ENCODE measurements around the gene LONP2.
"Not testable (repeated sequence)": the region's sequence is repeated elsewhere in the genome, so short reads cannot be mapped to it uniquely, and the experiment has no call there.

The LONP2 gene

DNA sequence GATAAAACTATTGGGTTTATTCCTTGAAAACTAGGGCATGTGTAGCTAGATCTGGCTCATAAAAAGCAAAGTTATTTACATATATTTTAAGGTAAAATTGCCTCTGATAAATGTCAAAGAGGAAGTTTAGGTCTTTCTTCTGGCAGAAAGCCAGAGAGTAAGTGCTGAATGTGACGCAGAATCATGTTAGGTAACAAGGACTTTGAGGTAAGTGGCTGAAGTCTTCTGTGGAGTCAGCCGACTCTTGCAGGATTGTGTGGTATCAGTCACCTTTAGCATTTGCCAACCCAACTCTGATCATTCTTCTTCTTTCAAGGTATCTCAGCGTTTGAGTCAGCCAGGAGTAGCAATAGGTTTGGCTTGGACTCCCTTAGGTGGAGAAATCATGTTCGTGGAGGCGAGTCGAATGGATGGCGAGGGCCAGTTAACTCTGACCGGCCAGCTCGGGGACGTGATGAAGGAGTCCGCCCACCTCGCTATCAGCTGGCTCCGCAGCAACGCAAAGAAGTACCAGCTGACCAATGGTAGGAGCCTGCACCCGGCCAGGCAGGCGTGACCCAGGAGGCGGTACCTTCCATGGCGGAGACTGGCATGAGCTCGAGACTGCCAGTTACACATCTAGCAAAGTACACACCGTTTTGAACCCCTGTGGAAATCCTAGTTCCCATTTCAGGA is 103.2 kb downstream of the LONP2 start:
- DNase-seq (ENCODE audit: low read depth), result no peak
- H3K4me3 ChIP-seq (replicated peaks; ENCODE audit: low read depth, low read length), result no peak overlapping the region
- TF ChIP-seq, protein P1, sequence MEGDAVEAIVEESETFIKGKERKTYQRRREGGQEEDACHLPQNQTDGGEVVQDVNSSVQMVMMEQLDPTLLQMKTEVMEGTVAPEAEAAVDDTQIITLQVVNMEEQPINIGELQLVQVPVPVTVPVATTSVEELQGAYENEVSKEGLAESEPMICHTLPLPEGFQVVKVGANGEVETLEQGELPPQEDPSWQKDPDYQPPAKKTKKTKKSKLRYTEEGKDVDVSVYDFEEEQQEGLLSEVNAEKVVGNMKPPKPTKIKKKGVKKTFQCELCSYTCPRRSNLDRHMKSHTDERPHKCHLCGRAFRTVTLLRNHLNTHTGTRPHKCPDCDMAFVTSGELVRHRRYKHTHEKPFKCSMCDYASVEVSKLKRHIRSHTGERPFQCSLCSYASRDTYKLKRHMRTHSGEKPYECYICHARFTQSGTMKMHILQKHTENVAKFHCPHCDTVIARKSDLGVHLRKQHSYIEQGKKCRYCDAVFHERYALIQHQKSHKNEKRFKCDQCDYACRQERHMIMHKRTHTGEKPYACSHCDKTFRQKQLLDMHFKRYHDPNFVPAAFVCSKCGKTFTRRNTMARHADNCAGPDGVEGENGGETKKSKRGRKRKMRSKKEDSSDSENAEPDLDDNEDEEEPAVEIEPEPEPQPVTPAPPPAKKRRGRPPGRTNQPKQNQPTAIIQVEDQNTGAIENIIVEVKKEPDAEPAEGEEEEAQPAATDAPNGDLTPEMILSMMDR (IDR thresholded peaks at IDR 0.05; ENCODE audit: low read length, missing control alignments), result no peak

DNA sequence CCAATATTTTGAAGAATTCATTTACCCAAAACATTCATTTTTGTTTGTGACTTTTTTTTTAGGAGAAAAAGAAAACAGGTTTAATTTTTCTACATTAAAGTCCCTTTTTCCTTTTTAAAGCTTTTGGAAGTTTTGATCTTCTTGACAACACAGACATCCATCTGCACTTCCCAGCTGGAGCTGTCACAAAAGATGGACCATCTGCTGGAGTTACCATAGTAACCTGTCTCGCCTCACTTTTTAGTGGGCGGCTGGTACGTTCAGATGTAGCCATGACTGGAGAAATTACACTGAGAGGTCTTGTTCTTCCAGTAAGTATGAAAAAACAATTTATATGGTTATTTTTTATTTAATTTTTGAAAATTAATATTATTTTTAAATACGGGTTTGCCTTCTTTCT is 103.9 kb downstream of the LONP2 start:
- DNase-seq (ENCODE audit: low read depth), result no peak
- TF ChIP-seq, protein P1 (IDR thresholded peaks at IDR 0.05; ENCODE audit: low read length, missing control alignments), result no peak
- no peak overlapping the region for H3K4me3 ChIP-seq (replicated peaks; ENCODE audit: low read depth, low read length)

DNA sequence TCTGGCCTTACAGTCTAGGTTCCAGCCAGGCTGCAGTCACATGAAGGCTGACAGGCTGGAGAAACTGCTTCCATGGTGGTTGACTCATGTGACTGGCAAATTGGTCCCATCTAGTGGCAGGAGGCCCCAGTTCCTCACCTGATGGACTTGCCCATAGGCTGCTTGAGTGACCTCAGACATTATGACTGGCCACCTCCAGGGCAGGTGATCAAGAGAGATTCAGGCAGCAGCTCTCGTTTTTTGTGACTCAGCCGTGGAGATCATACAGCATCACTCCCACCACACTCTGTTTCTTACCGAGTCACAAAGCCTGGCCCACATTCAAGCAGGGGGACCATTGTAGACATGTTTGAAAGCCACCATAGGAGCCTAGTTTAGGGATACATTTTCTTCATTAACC is 106.6 kb downstream of the LONP2 start:
- no peak overlapping the region for H3K4me3 ChIP-seq (replicated peaks; ENCODE audit: low read depth, low read length)
- TF ChIP-seq, protein P1 (IDR thresholded peaks at IDR 0.05; ENCODE audit: low read length, missing control alignments), result no peak
- no peak for DNase-seq (ENCODE audit: low read depth)

DNA sequence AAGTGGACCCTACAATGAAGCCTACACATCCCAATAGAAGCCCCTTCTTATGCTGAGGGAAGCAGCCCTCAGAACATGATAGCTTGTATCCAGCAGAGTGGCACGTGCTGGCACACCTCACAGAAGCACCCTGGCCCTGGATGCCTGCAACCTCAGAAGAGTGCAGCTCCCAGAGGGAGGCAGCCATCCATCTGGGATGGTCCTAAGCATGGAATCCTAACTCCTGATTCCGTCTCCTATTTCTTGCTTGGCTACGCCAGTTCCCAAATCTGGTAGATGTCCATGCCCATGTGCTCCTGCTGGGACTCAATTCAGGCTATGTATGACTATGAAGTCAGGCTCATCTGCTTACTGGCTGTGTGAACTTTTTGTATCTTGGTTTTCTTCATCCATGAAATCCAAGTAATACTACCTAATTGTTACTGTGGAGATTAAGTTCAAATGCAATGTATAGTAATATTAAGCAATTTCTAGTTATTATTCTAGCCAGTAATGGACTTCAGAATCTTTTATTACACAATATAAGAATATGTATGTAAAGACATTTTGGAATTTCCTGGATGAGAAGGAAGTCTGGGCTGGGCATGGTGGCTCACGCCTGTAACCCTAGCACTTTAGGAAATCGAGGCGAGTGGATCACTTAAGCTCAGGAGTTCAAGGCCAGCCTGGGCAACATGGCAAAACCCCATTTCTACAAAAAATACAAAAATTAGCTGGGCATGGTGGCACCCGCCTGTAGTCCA is 108.7 kb downstream of the LONP2 start:
- no peak for DNase-seq (ENCODE audit: low read depth)
- TF ChIP-seq, protein P1 (IDR thresholded peaks at IDR 0.05; ENCODE audit: low read length, missing control alignments), result no peak
- no peak overlapping the region for H3K4me3 ChIP-seq (replicated peaks; ENCODE audit: low read depth, low read length)

DNA sequence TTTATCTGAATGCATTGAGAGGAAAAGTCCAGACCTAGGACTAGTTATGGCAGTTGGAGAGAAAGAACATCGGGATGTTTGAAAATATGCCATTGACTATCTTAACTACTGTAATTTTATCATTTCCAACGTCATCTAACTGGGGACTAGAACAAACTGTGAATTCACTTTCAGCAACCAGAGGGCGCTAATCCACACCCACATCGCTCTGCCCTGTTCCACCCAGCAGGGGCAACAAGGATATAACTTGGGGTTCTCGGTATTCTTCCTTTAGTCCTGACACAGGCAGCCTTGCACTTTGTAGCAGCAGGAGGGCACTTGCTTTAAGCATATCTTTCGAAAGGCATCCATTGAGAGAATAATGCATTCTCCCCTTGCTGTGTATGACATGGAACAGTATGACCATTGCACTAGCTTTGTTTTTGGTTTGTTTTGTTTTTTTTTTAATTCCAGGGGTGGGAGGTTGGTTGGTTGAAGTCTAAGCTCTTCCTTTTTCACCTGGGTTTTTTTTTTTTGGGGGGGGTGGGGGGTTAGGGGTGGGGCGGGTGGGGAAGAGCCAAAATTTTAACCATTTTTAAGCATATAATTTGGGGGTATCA is 109.6 kb downstream of the LONP2 start:
- peak; percentile 82 for DNase-seq (ENCODE audit: low read depth)
- TF ChIP-seq, protein P1 (IDR thresholded peaks at IDR 0.05; ENCODE audit: low read length, missing control alignments), result peak; percentile 95
- no peak overlapping the region for H3K4me3 ChIP-seq (replicated peaks; ENCODE audit: low read depth, low read length)

DNA sequence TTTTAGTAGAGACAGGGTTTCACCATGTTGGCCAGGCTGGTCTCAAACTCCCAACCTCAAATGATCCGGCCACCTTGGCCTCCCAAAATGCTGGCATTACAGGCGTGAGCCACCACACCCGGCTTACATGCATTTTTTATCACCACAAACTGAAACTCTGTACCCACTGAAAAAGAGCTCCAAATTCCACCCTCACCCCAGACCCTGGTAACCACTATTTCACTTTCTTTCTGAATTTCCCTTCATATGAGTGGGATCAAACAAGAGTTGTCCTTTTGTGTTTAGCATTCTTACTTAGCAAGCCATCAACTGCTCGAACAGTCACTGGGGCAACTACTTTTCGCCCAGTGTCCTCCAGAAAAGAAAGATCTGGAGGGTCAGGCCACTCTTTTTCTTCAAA is 110.3 kb downstream of the LONP2 start:
- not testable (repeated sequence) for H3K4me3 ChIP-seq (replicated peaks; ENCODE audit: low read depth, low read length); DNase-seq (ENCODE audit: low read depth)
